NB4 (cell line): ENCODE measurements around the gene OSR1.

Experiments used
- CTCF ChIP-seq: IDR thresholded peaks from one replicate; pipeline ENCODE4 v1.5.1; 2012; ENCODE audit warnings: low read depth, low read length
- MAX ChIP-seq: IDR thresholded peaks from 2 replicates; pipeline ENCODE4 v1.6.1; 2011; ENCODE audit warnings: low read depth, low read length
- POLR2A ChIP-seq: IDR thresholded peaks from 2 replicates; pipeline ENCODE4 v1.6.1; 2011; ENCODE audit warnings: mild to moderate bottlenecking; ENCODE audit not compliant: insufficient read length; ENCODE audit errors: extremely low read depth

GRCh38 chr2:19350678-19351401 is 7.6 kb downstream of the OSR1 start:
- TF ChIP-seq CTCF (no peak), POLR2A (no peak), MAX (no peak)
